Pancreas (tissue), 10 donors: ENCODE measurements around the gene JAM3. TPM values are rescaled to one million over a fixed set of nuclear protein-coding genes. Genes with fewer than 3 reads are reported as not detected.
A peak's percentile ranks its signal among the peaks of the same experiment; 100 is the strongest.

Experiments used
- ATAC-seq, 4 donors: fragments of 200-7000 bp; cut with Tn5 transposase; one replicate each; pipeline versions ENCODE4 v1.8.0 to v1.9.1; 2020; ENCODE audit warnings: mild to moderate bottlenecking in 4 of 4, moderate library complexity in 4 of 4
- DNase-seq, 6 donors: peaks; one replicate each; pipeline ENCODE4 v3.0.0-alpha.2; 2020
- FAIRE-seq: peaks from 2 replicates; lab custom pipeline; 2012; peaks lifted over from hg19 to GRCh38; lab: Jason Lieb, UNC
- H3K27ac ChIP-seq, 4 donors: fragments of 200-600 bp; sonication (generic); 1 replicate in 3 of 4; 2 replicates in 1 of 4; pipeline versions ENCODE4 v1.5.0 to v1.8.0; 2020
- H3K27me3 ChIP-seq, 4 donors: fragments of 200-600 bp; one replicate each; pipeline ENCODE4 v1.8.0; 2021
- H3K36me3 ChIP-seq, 3 donors: fragments of 200-600 bp; sonication (generic) in 1 of 3; one replicate each; pipeline versions ENCODE4 v1.5.0 to v1.8.0; 2020 to 2021
- H3K4me1 ChIP-seq, 3 donors: fragments of 200-600 bp; one replicate each; pipeline ENCODE4 v1.8.0; 2021
- H3K4me3 ChIP-seq, 4 donors: fragments of 200-600 bp; sonication (generic) in 2 of 4; one replicate each; pipeline versions ENCODE4 v1.5.0 to v1.8.0; 2020 to 2021
- H3K9me3 ChIP-seq, 4 donors: fragments of 200-600 bp; one replicate each; pipeline ENCODE4 v1.8.0; 2021
- CTCF ChIP-seq, 4 donors: fragments of 200-600 bp; sonication (generic) in 3 of 4; IDR thresholded peaks; one replicate each; pipeline versions ENCODE4 v1.5.0 to v1.8.0; 2021; ENCODE audit warnings: antibody characterized with exemption in 4 of 4
- WGBS, 2 donors: extraction: QIAGEN DNeasy Blood & Tissue Kit; methylation state at CpG; one replicate each; pipeline ENCODE4 v1.1.7; 2013; 5-methylcytosine and 5-hydroxymethylcytosine counted together
- intact Hi-C, 3 donors: fragments of 100-400 bp; cut with DNase I; formaldehyde crosslinking; loops; one replicate each; pipeline versions ENCODE4 v1.11.1 to v1.14.2; 2022
- polyA plus RNA-seq, 2 donors: library from polyadenylated mRNA; stranded (reverse); fragments of 200-250 nt; gene quantifications; one replicate each; pipeline ENCODE4 v1.2.3, GENCODE V29; 2013
- total RNA-seq, 6 donors: library from RNA; stranded (reverse); fragmentation: NEBNext Ultra II Directional in 4 of 6; extraction: Animal tissue kit (Norgen Biotek cat#: 25700) in 4 of 6; gene quantifications; one replicate each; pipeline versions ENCODE4 v1.2.1 to v1.2.4, GENCODE V29; 2021 to 2023
- donor health status: healthy with polysubstance abuse.
- donor health status: DM: no; HTN: no; CAD: no; lungs with moderate emphysema.
- donor health status: DM: no; HTN: no; CAD: no.
- donor health status: control.
- donor health status: control.
- donor health status: Bipolar disorder and iron deficiency.
- donor health status: DM: yes; HTN: yes; CAD: no.
- donor health status: DM: no; HTN: no; CAD: no.
- donor health status: DM: no; HTN: no; CAD: no.
- donor health status: DM: yes; HTN: yes; CAD: no.

JAM3 gene
- total and polyA plus RNA-seq, 8 donors: 1.7 to 11.0 (median 4.2) TPM

GRCh38 chr11:134124660-134125451 lies 56.0 kb downstream of the JAM3 start:
- WGBS, 2 donors: 7 to 8% methylated on average over 43 to 54 of the region's 54 CpGs
- H3K9me3 ChIP-seq: no peaks in the 10 kb centered on the region
- H3K4me1 ChIP-seq: no peaks in the 10 kb centered on the region
- H3K27me3 ChIP-seq: peaks cover 0 to 10% (median 0%) of the 10 kb centered on the region in 4 donors
- no peak overlapping the region for H3K27ac ChIP-seq
- H3K4me3 ChIP-seq: peak overlapping the region in 3 of 4 donors; percentile 8 to 17 (median 10)
- peak; percentile 18 to 83 (median 30) for DNase-seq
- H3K36me3 ChIP-seq: no peaks in the 10 kb centered on the region
- peak in 3 of 4 donors; percentile 80 to 87 (median 84) for ATAC-seq
- no peak for TF ChIP-seq CTCF (IDR thresholded peaks at IDR 0.05)
- no peak for FAIRE-seq
- intact Hi-C loops: no loop called here

- no peak for FAIRE-seq
- TF ChIP-seq CTCF (IDR thresholded peaks at IDR 0.05): no peak
- no peaks in the 10 kb centered on the region for H3K4me1 ChIP-seq
- ATAC-seq: no peak
- intact Hi-C loops: no loop called here
- H3K27ac ChIP-seq: no peak overlapping the region
- WGBS, 2 donors: 85 to 88% methylated on average over 9 of the region's 9 CpGs
- DNase-seq: no peak
- H3K4me3 ChIP-seq: no peak overlapping the region
- H3K9me3 ChIP-seq: no peaks in the 10 kb centered on the region
- H3K27me3 ChIP-seq: peaks cover 0 to 10% (median 0%) of the 10 kb centered on the region in 4 donors
- no peaks in the 10 kb centered on the region for H3K36me3 ChIP-seq
Observed at GRCh38 chr11:134125507-134125906, 56.6 kb downstream of the JAM3 start.

GRCh38 chr11:134126217-134126822 lies 57.4 kb downstream of the JAM3 start:
- Histone ChIP-seq H3K36me3 (no peaks in the 10 kb centered on the region), H3K4me1 (no peaks in the 10 kb centered on the region), H3K27me3 (peaks cover 0 to 10% (median 0%) of the 10 kb centered on the region in 4 donors), H3K27ac (no peak overlapping the region), H3K9me3 (no peaks in the 10 kb centered on the region), H3K4me3 (no peak overlapping the region)
- DNase-seq (no peak), FAIRE-seq (no peak), ATAC-seq (peak in 3 of 4 donors; percentile 32 to 76 (median 59))
- intact Hi-C loops: no loop called here
- 95 to 98% methylated on average over 1 of the region's 1 CpG for WGBS, 2 donors
- TF ChIP-seq CTCF (IDR thresholded peaks at IDR 0.05): no peak

GRCh38 chr11:134131628-134132244 lies 62.9 kb downstream of the JAM3 start:
- no peaks in the 10 kb centered on the region for H3K4me1 ChIP-seq
- DNase-seq: no peak
- WGBS, 2 donors: 82 to 84% methylated on average over 2 of the region's 2 CpGs
- FAIRE-seq: no peak
- no peak overlapping the region for H3K4me3 ChIP-seq
- intact Hi-C loops: no loop called here
- no peak for TF ChIP-seq CTCF (IDR thresholded peaks at IDR 0.05)
- H3K27me3 ChIP-seq: no peaks in the 10 kb centered on the region
- no peaks in the 10 kb centered on the region for H3K9me3 ChIP-seq
- no peak for ATAC-seq
- no peak overlapping the region for H3K27ac ChIP-seq
- H3K36me3 ChIP-seq: no peaks in the 10 kb centered on the region
